GM06990 (cell line): ENCODE data around the gene ST6GALNAC4.

Experiments used
- DNase-seq: peaks from one replicate; pipeline ENCODE4 v3.0.0-alpha.2; 2011; ENCODE audit not compliant: insufficient read length; ENCODE audit errors: extremely low read depth
- H3K27me3 ChIP-seq: replicated peaks from 2 replicates; pipeline ENCODE4 v1.6.0; 2011; ENCODE audit warnings: low read length; ENCODE audit not compliant: control insufficient read depth, insufficient read depth
- H3K36me3 ChIP-seq: 2 replicates; pipeline ENCODE4 v1.5.1; 2011; ENCODE audit warnings: low read length; ENCODE audit not compliant: control insufficient read depth, insufficient read depth
- H3K4me3 ChIP-seq: replicated peaks from 2 replicates; pipeline ENCODE4 v1.5.1; 2011; ENCODE audit warnings: low read depth, mild to moderate bottlenecking, control low read depth, low read length
- TF ChIP-seq, protein P1 (sequence below): IDR thresholded peaks from 2 replicates; pipeline ENCODE4 v1.5.1; 2011; ENCODE audit warnings: low read length, control low read depth, mild to moderate bottlenecking, inconsistent platforms; ENCODE audit not compliant: insufficient read depth, poor library complexity, severe bottlenecking

The ST6GALNAC4 gene

DNA sequence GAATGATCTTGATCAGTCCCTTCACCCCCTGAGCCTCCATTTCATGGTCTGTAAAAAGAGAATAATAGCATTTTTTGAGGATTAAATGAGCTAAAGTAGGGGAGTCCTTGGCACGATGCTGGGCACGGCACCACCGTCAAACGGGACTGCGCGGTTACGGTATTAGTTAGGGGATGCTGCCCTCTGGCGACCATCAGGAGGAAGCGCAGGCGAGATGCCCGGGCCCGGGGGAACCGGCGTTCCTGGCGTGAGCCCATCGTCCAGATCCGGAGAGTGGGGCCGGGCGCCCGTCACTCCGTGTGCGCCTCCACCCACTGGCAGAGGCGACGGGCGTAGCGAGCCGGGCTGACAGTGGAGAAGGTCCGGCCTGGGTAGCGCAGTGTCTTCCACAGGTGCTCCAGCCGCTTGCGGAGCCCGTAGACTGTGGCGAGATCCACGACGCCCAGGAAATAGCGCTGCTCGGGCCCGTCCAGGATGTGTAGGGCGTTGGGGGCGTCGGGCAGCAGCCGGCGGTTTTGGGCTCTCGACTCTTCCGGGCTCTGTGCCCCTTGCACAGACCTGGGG lies 4.8 kb upstream of the ST6GALNAC4 start:
- TF ChIP-seq, protein P1, sequence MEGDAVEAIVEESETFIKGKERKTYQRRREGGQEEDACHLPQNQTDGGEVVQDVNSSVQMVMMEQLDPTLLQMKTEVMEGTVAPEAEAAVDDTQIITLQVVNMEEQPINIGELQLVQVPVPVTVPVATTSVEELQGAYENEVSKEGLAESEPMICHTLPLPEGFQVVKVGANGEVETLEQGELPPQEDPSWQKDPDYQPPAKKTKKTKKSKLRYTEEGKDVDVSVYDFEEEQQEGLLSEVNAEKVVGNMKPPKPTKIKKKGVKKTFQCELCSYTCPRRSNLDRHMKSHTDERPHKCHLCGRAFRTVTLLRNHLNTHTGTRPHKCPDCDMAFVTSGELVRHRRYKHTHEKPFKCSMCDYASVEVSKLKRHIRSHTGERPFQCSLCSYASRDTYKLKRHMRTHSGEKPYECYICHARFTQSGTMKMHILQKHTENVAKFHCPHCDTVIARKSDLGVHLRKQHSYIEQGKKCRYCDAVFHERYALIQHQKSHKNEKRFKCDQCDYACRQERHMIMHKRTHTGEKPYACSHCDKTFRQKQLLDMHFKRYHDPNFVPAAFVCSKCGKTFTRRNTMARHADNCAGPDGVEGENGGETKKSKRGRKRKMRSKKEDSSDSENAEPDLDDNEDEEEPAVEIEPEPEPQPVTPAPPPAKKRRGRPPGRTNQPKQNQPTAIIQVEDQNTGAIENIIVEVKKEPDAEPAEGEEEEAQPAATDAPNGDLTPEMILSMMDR = peak; percentile 92
- Histone ChIP-seq H3K36me3 (no peaks in the 10 kb centered on the region; the same call in 1 of the 2 replicates), H3K4me3 (no peak overlapping the region), H3K27me3 (no peaks in the 10 kb centered on the region)
- DNase-seq = peak; percentile 70

DNA sequence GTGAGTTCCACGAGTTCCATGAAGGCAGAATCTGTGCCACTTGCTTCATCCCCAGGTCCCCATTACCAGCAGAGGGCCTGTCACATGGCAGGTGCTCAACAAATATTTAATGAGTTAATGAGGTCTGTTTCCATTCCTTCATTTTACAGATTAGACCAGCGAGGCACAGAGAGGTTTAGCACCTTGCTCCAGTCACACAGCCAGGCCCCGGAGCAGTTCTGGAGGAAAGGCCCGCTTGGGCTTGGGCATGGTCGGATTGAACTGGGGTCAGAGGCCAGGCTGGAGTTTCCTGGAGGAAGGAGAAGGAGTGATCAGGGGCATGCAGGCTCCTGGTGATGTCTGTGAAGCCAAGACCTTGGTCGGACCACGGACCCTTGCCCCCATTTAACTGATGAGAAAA lies 4.0 kb upstream of the ST6GALNAC4 start:
- no peaks in the 10 kb centered on the region for H3K27me3 ChIP-seq
- DNase-seq = no peak
- H3K4me3 ChIP-seq = no peak overlapping the region
- no peaks in the 10 kb centered on the region; the same call in 1 of the 2 replicates for H3K36me3 ChIP-seq
- TF ChIP-seq, protein P1 = no peak

DNA sequence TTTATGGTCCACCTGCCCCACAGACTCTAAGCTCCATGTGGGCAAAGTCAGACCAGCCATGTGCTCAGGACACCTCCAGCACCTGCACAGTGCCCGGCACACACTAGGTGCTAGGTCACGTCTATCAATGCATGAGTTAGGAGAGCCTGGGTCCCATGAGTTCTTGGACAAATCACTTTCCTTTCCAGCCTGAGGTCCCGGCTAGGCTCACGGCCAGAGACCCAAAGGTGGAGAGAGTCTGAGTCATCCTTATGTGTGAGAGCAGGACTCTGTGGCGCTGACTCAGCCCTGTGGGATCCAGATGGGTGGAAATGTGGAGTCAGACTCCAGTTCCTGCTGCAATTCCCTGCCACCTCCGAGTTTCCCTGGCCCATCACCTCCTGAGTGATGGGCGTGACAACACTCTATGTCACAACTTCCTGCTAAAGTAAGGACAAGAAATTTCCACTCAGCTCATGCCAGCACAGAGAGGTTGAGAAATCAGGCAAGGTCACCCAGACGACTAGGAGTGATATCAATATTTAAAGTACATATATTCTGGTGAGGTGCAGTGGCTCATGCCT lies 2.5 kb upstream of the ST6GALNAC4 start:
- Histone ChIP-seq H3K36me3 (peaks cover 4% of the 10 kb centered on the region; the same call in 1 of the 2 replicates), H3K4me3 (no peak overlapping the region), H3K27me3 (no peaks in the 10 kb centered on the region)
- TF ChIP-seq, protein P1 = no peak
- DNase-seq = no peak

DNA sequence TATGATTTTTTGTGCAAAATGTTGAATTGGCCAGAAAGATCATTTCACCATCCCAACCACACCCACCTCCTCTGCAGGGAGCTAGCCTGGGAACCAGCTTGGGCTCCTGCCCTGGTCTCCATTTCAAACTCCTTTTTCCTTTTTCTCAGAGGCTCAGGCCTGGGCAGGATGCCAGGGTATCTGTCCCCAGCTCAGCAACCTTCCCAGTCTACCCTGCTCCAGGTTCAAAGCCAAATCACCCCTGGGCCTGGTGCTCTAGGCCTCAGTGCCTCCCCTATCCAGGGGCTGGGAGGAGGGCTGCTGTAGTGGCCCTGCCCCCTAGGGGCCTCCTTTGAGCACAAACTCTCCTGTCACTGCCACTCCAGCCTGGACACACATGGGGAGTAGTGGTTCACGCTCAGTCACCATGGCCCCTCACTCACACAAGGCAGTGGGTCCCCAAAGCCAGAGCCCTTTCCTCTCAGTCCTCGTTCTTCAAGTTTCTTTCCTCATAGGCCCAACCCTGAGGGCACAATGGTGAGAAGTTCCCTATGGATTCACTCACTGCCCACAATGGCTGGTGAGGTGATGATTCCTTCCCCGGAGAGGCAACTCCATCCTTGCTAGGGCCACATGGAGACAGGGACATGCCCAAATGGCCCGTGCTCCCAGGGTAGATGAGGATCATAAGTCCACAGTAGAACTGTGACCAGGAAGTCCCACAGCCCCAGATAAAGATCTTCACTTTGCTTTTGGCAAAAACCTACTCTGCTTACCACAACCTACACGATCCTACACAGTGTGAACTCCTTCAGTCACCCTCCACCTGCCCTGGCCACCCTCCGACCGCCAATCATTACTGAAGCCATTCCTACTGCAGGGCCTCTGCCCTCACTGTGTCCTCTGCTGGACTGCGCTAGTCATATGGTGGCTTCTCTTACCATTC lies 1.6 kb upstream of the ST6GALNAC4 start:
- Histone ChIP-seq H3K27me3 (no peaks in the 10 kb centered on the region), H3K4me3 (no peak overlapping the region), H3K36me3 (peaks cover 7% of the 10 kb centered on the region)
- TF ChIP-seq, protein P1 = peak; percentile 50
- DNase-seq = peak; percentile 26

DNA sequence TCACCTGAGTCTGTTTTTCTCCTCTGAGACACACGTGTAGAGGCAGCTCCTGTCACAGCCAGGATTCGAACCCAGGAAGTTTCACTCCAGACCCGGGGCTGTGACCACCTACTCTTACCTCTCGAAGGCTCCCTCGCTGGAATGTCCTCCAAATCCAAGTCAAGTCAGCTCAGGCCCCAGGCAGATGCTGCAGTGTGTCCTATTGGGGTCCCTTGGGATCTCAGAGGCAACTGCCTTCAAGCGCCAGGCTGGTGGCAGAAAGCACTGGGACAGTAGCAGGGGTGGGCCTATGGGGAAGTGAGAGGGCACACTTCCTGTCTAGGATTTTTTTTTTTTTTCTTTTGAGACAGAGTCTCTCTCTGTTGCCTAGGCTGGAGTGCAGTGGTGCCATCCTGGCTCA lies 762 bp upstream of the ST6GALNAC4 start:
- peak; percentile 64 for DNase-seq
- H3K4me3 ChIP-seq = peak overlapping the region; percentile 63
- TF ChIP-seq, protein P1 = no peak
- peaks cover 11% of the 10 kb centered on the region for H3K36me3 ChIP-seq
- H3K27me3 ChIP-seq = no peaks in the 10 kb centered on the region
